DND-41 (cell line): ENCODE data around the gene B3GLCT.

ENCODE experiments used
- CTCF ChIP-seq: IDR thresholded peaks from 2 replicates; pipeline ENCODE4 v1.5.1; 2012; ENCODE audit warnings: borderline replicate concordance, low read length, moderate library complexity, mild to moderate bottlenecking; ENCODE audit not compliant: poor library complexity, severe bottlenecking; ENCODE audit errors: extremely low read depth
- EZH2 ChIP-seq: IDR thresholded peaks from 3 replicates; pipeline ENCODE4 v1.6.1; 2012; ENCODE audit warnings: borderline replicate concordance, low read depth, mild to moderate bottlenecking, moderate library complexity, low read length, inconsistent platforms; ENCODE audit not compliant: severe bottlenecking

- TF ChIP-seq EZH2 (no peak), CTCF (no peak)
Observed at GRCh38 chr13:31346891-31347290, 147.1 kb downstream of the B3GLCT start.
